ENCODE measurements around the gene TMEM200B.

The TMEM200B gene

DNA sequence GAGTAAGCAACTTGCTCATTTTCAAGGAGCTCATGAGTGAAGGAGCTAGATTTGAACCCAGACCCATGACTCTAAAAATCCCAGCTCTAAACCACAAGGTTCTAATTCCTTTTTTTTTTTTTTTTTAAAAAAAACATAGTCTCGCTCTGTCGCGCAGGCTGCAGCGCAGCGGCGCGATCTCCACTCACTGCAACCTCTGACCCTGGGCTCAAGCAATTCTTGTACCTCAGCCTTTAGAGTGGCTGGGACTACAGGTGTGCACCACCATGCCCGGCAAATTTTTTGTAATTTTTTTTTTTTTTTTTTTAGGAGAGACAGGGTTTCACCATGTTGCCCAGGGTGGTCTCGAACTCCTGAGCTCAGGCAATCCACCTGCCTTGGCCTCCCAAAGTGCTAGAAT lies 44.2 kb upstream of the TMEM200B start:
- no peaks in the 10 kb centered on the region for H3K27me3 ChIP-seq (ENCODE audit: insufficient read depth, poor library complexity, severe bottlenecking)
- no peak overlapping the region for H3K4me3 ChIP-seq (ENCODE audit: severe bottlenecking)
- H3K9me3 ChIP-seq (ENCODE audit: severe bottlenecking): no peaks in the 10 kb centered on the region
- no peak for ATAC-seq (ENCODE audit: low read depth)
- no peak for DNase-seq (ENCODE audit: low spot score)
- no peak overlapping the region for H3K27ac ChIP-seq (ENCODE audit: poor library complexity, severe bottlenecking)
- no peaks in the 10 kb centered on the region for H3K4me1 ChIP-seq (ENCODE audit: insufficient read depth, poor library complexity, severe bottlenecking)
- no peak for TF ChIP-seq CTCF (IDR thresholded peaks at IDR 0.05; ENCODE audit: poor library complexity, severe bottlenecking)
- H3K36me3 ChIP-seq (ENCODE audit: low read depth): peaks cover 96% of the 10 kb centered on the region

DNA sequence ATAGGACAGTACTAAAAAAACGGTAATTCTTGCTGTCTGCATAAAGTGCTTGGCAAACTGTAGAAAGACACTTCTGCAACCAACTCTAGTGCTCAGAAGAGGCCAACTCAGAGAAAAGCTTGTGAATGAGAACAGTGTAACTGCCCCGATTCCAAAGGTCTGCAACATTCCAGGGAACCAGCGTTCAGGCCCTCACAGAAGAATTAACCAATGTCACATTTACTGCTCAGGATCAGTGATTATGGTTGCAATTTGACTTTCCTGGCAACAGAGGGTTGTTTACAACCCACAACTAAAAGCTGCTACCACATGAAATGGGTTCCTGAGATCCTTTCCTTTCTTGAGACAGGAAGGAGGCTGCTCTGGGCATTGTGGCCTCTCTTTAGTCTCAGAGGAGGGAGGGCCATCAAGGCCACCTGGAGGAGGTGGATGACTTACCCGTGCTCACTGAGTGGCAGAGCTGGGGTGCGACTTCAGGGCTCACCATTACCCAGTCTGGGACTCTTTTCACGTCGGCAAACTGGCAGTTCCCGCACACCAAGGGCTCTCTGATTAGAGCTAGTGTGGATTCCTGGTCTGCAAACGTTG lies 42.7 kb upstream of the TMEM200B start:
- Histone ChIP-seq H3K9me3 (ENCODE audit: severe bottlenecking) (no peaks in the 10 kb centered on the region), H3K27ac (ENCODE audit: poor library complexity, severe bottlenecking) (no peak overlapping the region), H3K4me1 (ENCODE audit: insufficient read depth, poor library complexity, severe bottlenecking) (no peaks in the 10 kb centered on the region), H3K27me3 (ENCODE audit: insufficient read depth, poor library complexity, severe bottlenecking) (no peaks in the 10 kb centered on the region), H3K4me3 (ENCODE audit: severe bottlenecking) (no peak overlapping the region), H3K36me3 (ENCODE audit: low read depth) (peaks cover 96% of the 10 kb centered on the region)
- ATAC-seq (ENCODE audit: low read depth) (no peak), DNase-seq (ENCODE audit: low spot score) (no peak)
- TF ChIP-seq CTCF (IDR thresholded peaks at IDR 0.05; ENCODE audit: poor library complexity, severe bottlenecking): no peak

GRCh38 chr1:29164588-29164987 lies 40.9 kb upstream of the TMEM200B start:
- TF ChIP-seq CTCF (IDR thresholded peaks at IDR 0.05; ENCODE audit: poor library complexity, severe bottlenecking): no peak
- Histone ChIP-seq H3K4me3 (ENCODE audit: severe bottlenecking) (no peak overlapping the region), H3K27me3 (ENCODE audit: insufficient read depth, poor library complexity, severe bottlenecking) (no peaks in the 10 kb centered on the region), H3K4me1 (ENCODE audit: insufficient read depth, poor library complexity, severe bottlenecking) (no peaks in the 10 kb centered on the region), H3K36me3 (ENCODE audit: low read depth) (peaks cover 98% of the 10 kb centered on the region), H3K9me3 (ENCODE audit: severe bottlenecking) (no peaks in the 10 kb centered on the region), H3K27ac (ENCODE audit: poor library complexity, severe bottlenecking) (no peak overlapping the region)
- no peak for ATAC-seq (ENCODE audit: low read depth)
- no peak for DNase-seq (ENCODE audit: low spot score)

GRCh38 chr1:29162476-29163138 lies 38.9 kb upstream of the TMEM200B start:
- H3K36me3 ChIP-seq (ENCODE audit: low read depth): peaks cover 99% of the 10 kb centered on the region
- DNase-seq (ENCODE audit: low spot score): no peak

More at GRCh38 chr1:29162476-29163138, 38.9 kb upstream of the TMEM200B start:
- TF ChIP-seq CTCF (IDR thresholded peaks at IDR 0.05; ENCODE audit: poor library complexity, severe bottlenecking): no peak
- no peak overlapping the region for H3K27ac ChIP-seq (ENCODE audit: poor library complexity, severe bottlenecking)
- H3K4me3 ChIP-seq (ENCODE audit: severe bottlenecking): no peak overlapping the region
- no peaks in the 10 kb centered on the region for H3K4me1 ChIP-seq (ENCODE audit: insufficient read depth, poor library complexity, severe bottlenecking)
- H3K27me3 ChIP-seq (ENCODE audit: insufficient read depth, poor library complexity, severe bottlenecking): no peaks in the 10 kb centered on the region
- no peaks in the 10 kb centered on the region for H3K9me3 ChIP-seq (ENCODE audit: severe bottlenecking)
- no peak for ATAC-seq (ENCODE audit: low read depth)
